Fibroblast of lung (primary cell): ENCODE data around the gene TKT. TPM values are rescaled to one million over a fixed set of nuclear protein-coding genes. Genes with fewer than 3 reads are reported as not detected.
A peak's percentile ranks its signal among the peaks of the same experiment; 100 is the strongest.

Source experiments
- DNase-seq, 2 donors: peaks; one replicate each; pipeline versions ENCODE4 v3.0.0 to v3.0.0-alpha.2; 2010; ENCODE audit warnings: low read depth in 2 of 2
- H2AFZ ChIP-seq: 2 replicates; pipeline ENCODE4 v1.5.1; 2012; ENCODE audit warnings: low read length, control low read depth, inconsistent platforms
- H3K27ac ChIP-seq: 2 replicates; pipeline ENCODE4 v1.5.1; 2011; ENCODE audit warnings: low read length, control low read depth; ENCODE audit not compliant: insufficient read depth
- H3K27me3 ChIP-seq: 2 replicates; pipeline ENCODE4 v1.5.1; 2011; ENCODE audit warnings: mild to moderate bottlenecking, low read length; ENCODE audit not compliant: control insufficient read depth, insufficient read depth
- H3K36me3 ChIP-seq: 2 replicates; pipeline ENCODE4 v1.5.1; 2011; ENCODE audit warnings: low read length; ENCODE audit not compliant: control insufficient read depth, insufficient read depth
- H3K4me1 ChIP-seq: 2 replicates; pipeline ENCODE4 v1.5.1; 2011; ENCODE audit warnings: low read length; ENCODE audit not compliant: control insufficient read depth, insufficient read depth; ENCODE audit errors: extremely low read depth
- H3K4me2 ChIP-seq: 2 replicates; pipeline ENCODE4 v1.5.1; 2011; ENCODE audit warnings: low read length, control low read depth; ENCODE audit not compliant: insufficient read depth; ENCODE audit errors: extremely low read depth
- H3K4me3 ChIP-seq, 4 experiments: fragments of 200-600 bp in 1 of 4; sonication (generic) in 1 of 4; replicated peaks in 1 of 4; 2 replicates each; pipeline ENCODE4 v1.5.1; 2011 to 2016; ENCODE audit warnings: low read length in 4 of 4, low read depth in 3 of 4, mild to moderate bottlenecking in 3 of 4, control low read depth in 2 of 4, inconsistent platforms in 1 of 4, mixed read lengths in 1 of 4; ENCODE audit not compliant: insufficient read depth in 1 of 4; ENCODE audit errors: control extremely low read depth in 1 of 4
- H3K79me2 ChIP-seq: 2 replicates; pipeline ENCODE4 v1.5.1; 2012; ENCODE audit warnings: mild to moderate bottlenecking, low read length, inconsistent platforms; ENCODE audit not compliant: control insufficient read depth, insufficient read depth
- H3K9ac ChIP-seq: 2 replicates; pipeline ENCODE4 v1.5.1; 2011; ENCODE audit warnings: mild to moderate bottlenecking, low read length, control low read depth; ENCODE audit not compliant: insufficient read depth
- H3K9me3 ChIP-seq: 2 replicates; pipeline ENCODE4 v1.5.1; 2012; ENCODE audit warnings: low read depth, low read length; ENCODE audit not compliant: control insufficient read depth, insufficient read depth
- H4K20me1 ChIP-seq: 2 replicates; pipeline ENCODE4 v1.5.1; 2011; ENCODE audit warnings: low read length; ENCODE audit not compliant: control insufficient read depth, insufficient read depth; ENCODE audit errors: extremely low read depth
- EZH2 ChIP-seq: IDR thresholded peaks from 2 replicates; pipeline ENCODE4 v1.5.1; 2012; ENCODE audit warnings: low read length, control low read depth, mild to moderate bottlenecking; ENCODE audit errors: missing control alignments
- polyA plus RNA-seq, 2 donors: library from polyadenylated mRNA; depleted of rRNA in 1 of 2; stranded (reverse) in 1 of 2; unstranded in 1 of 2; fragments of >200 nt; gene quantifications; 2 replicates each; pipeline ENCODE4 v1.2.1, GENCODE V29; 2011 to 2012; ENCODE audit warnings: missing spikeins in 1 of 2
- total RNA-seq: library from RNA; depleted of rRNA; stranded (reverse); fragments of >200 nt; gene quantifications from 2 replicates; pipeline ENCODE4 v1.2.1, GENCODE V29; 2014
- TF ChIP-seq, protein P1 (sequence below), 2 donors: IDR thresholded peaks in 1 of 2; conservative IDR thresholded peaks in 1 of 2; 1 replicate in 1 of 2; 2 replicates in 1 of 2; pipeline ENCODE4 v1.5.1; 2011 to 2012; ENCODE audit warnings: low read length in 2 of 2, control low read depth in 1 of 2, inconsistent platforms in 1 of 2, low read depth in 1 of 2, mild to moderate bottlenecking in 1 of 2

The TKT gene
- total and polyA plus RNA-seq, 2 donors (not counting 1 experiment from before 2014, with no cell fraction given) = 163 to 810 TPM

DNA sequence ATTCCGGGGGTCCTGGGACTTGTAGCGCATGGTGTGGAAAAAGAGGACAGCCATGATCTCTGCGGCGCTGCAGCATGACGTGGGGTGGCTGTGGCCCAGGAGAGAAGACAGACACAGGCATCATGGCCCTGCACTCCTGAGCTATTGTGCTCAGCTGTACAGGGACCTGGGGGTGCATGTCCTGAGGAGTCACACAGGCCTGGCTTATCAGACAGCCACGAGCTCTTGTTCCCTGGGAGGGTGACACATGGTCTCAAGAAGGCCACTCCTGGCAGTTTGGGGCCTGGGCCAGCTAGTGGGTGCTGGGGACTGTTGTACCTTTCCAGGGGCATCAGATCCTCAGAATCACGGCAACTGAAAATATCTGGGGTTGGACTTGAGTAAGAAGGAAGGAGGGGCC is 13.7 kb downstream of the TKT start:
- Histone ChIP-seq H3K27me3 (no peaks in the 10 kb centered on the region), H3K4me3 (no peak overlapping the region), H2AFZ (no peak overlapping the region), H3K9ac (no peak overlapping the region), H3K9me3 (no peaks in the 10 kb centered on the region), H4K20me1 (no peaks in the 10 kb centered on the region), H3K4me1 (peaks cover 17% of the 10 kb centered on the region), H3K79me2 (peaks cover 75% of the 10 kb centered on the region), H3K27ac (peak overlapping the region; percentile 3), H3K4me2 (no peak overlapping the region), H3K36me3 (peaks cover 24% of the 10 kb centered on the region)
- TF ChIP-seq, protein P1, sequence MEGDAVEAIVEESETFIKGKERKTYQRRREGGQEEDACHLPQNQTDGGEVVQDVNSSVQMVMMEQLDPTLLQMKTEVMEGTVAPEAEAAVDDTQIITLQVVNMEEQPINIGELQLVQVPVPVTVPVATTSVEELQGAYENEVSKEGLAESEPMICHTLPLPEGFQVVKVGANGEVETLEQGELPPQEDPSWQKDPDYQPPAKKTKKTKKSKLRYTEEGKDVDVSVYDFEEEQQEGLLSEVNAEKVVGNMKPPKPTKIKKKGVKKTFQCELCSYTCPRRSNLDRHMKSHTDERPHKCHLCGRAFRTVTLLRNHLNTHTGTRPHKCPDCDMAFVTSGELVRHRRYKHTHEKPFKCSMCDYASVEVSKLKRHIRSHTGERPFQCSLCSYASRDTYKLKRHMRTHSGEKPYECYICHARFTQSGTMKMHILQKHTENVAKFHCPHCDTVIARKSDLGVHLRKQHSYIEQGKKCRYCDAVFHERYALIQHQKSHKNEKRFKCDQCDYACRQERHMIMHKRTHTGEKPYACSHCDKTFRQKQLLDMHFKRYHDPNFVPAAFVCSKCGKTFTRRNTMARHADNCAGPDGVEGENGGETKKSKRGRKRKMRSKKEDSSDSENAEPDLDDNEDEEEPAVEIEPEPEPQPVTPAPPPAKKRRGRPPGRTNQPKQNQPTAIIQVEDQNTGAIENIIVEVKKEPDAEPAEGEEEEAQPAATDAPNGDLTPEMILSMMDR (conservative IDR thresholded peaks at IDR 0.05 in 1 of 2, IDR thresholded peaks at IDR 0.05 in 1 of 2; ENCODE audit: low read depth in 1 of 2, low read length in 2 of 2) = no peak
- no peak for TF ChIP-seq EZH2
- DNase-seq = no peak

DNA sequence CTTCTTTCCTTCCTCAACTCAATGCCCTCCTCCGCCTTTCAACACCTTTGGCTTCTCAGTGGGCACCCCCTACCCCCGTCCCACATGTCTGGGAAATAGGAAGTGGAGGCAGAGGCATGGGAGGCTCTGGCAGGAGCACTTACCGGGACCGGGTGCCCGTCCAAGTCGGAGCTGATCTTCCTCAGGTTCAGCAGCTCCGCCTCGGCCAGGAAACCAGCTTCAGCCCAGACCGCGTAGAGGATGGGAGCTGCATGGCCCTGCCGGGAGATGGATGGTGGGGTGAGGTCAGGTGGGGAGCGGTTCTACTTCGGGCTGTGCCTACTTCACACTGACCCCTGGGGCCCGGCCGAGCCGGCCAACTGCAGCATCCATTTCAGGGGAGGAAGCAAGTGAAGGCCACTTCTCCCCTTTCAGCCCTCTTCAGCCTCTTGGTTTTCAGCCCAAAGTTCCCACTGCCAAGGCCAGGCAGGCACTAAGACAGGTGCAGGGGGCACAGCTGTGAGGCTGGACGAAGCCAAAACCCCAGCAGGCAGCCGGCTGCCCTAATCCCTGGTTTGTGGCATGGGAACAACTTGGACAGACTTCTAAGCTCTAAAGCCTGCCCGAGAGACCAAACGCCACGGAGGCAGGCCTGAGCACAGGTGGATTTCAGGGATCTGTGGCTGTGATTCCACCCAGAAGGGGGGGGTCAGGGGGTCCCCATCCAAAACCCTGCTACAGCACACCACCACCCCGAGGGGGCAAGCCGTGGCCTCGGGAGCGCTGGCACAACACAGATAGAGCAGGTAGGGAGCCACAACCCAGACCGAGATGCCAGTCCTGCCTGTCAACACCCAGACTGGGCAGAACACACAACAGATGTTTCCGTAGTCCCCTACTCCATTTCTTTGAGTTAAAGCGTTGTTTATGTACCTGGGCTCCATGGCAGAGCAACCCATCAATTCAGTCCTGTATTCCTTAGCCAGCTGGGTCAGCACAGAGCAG is 14.5 kb downstream of the TKT start:
- Histone ChIP-seq H2AFZ (no peak overlapping the region), H3K4me1 (peaks cover 25% of the 10 kb centered on the region), H3K9me3 (no peaks in the 10 kb centered on the region), H3K27me3 (no peaks in the 10 kb centered on the region), H3K9ac (no peak overlapping the region), H3K79me2 (peaks cover 73% of the 10 kb centered on the region), H3K36me3 (peaks cover 29% of the 10 kb centered on the region), H3K4me3 (no peak overlapping the region), H3K27ac (no peak overlapping the region), H3K4me2 (no peak overlapping the region), H4K20me1 (no peaks in the 10 kb centered on the region)
- no peak for DNase-seq
- TF ChIP-seq, protein P1 (conservative IDR thresholded peaks at IDR 0.05 in 1 of 2, IDR thresholded peaks at IDR 0.05 in 1 of 2; ENCODE audit: low read depth in 1 of 2, low read length in 2 of 2) = no peak
- TF ChIP-seq EZH2 = no peak

DNA sequence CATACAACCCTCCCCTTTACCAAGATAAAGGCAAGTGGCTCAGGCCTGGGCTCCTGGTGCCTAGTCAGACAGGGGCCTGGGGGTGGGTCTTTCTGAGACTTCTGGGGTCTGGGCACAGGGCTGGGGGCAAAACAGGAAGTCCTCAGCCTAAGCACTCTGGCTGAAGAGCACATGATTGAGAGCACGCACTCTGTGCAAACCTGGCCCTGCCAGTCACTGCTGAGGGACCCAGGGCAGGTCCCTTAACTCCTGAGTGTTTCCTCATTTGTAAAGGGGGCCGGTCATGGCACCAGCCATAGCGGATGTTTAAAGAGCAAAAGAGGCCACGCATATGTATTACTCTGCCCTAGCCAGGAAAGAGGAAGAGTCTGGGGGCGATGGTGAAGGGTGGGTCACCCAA is 16.0 kb downstream of the TKT start:
- H2AFZ ChIP-seq = no peak overlapping the region
- no peak overlapping the region for H3K4me3 ChIP-seq
- H3K9ac ChIP-seq = no peak overlapping the region
- H3K9me3 ChIP-seq = no peaks in the 10 kb centered on the region
- no peaks in the 10 kb centered on the region for H4K20me1 ChIP-seq
- no peak for TF ChIP-seq EZH2
- TF ChIP-seq, protein P1 (conservative IDR thresholded peaks at IDR 0.05 in 1 of 2, IDR thresholded peaks at IDR 0.05 in 1 of 2; ENCODE audit: low read depth in 1 of 2, low read length in 2 of 2) = no peak
- H3K4me2 ChIP-seq = no peak overlapping the region
- peaks cover 71% of the 10 kb centered on the region for H3K79me2 ChIP-seq
- no peak for DNase-seq
- H3K27me3 ChIP-seq = no peaks in the 10 kb centered on the region
- H3K27ac ChIP-seq = peak overlapping the region; percentile 23
- peaks cover 33% of the 10 kb centered on the region for H3K4me1 ChIP-seq
- peaks cover 37% of the 10 kb centered on the region for H3K36me3 ChIP-seq
